HG03565 (cell line): Measurements from ENCODE around the gene ZNF862.
"Not testable (repeated sequence)": the region's sequence is repeated elsewhere in the genome, so short reads cannot be mapped to it uniquely, and the experiment has no call there.

ENCODE experiments used
- ATAC-seq: cut with Tn5 transposase; IDR thresholded peaks from one replicate; pipeline ENCODE4 v1.9.1; 2021; ENCODE audit warnings: mild to moderate bottlenecking, moderate library complexity; ENCODE audit not compliant: unreplicated experiment

Gene ZNF862

GRCh38 chr7:149824301-149824741, 13.9 kb upstream of the ZNF862 start:
- ATAC-seq, result no peak

GRCh38 chr7:149824748-149825566, 13.2 kb upstream of the ZNF862 start:
- no peak for ATAC-seq

GRCh38 chr7:149825567-149826343, 12.4 kb upstream of the ZNF862 start:
- ATAC-seq, result no peak

GRCh38 chr7:149826344-149827088, 11.7 kb upstream of the ZNF862 start:
- ATAC-seq, result no peak

- ATAC-seq, result no peak
Observed at GRCh38 chr7:149827089-149827981, 10.8 kb upstream of the ZNF862 start.

- no peak for ATAC-seq
Observed at GRCh38 chr7:149828357-149829309, 9.5 kb upstream of the ZNF862 start.

GRCh38 chr7:149830527-149830926, 7.6 kb upstream of the ZNF862 start:
- ATAC-seq, result not testable (repeated sequence)

GRCh38 chr7:149830997-149831740, 7.0 kb upstream of the ZNF862 start:
- no peak for ATAC-seq

- no peak for ATAC-seq
Observed at GRCh38 chr7:149831741-149832219, 6.4 kb upstream of the ZNF862 start.

- ATAC-seq, result no peak
Observed at GRCh38 chr7:149832332-149833041, 5.7 kb upstream of the ZNF862 start.

GRCh38 chr7:149833495-149834130, 4.6 kb upstream of the ZNF862 start:
- no peak for ATAC-seq

- ATAC-seq, result no peak
Observed at GRCh38 chr7:149834601-149835000, 3.6 kb upstream of the ZNF862 start.

GRCh38 chr7:149836434-149836833, 1.7 kb upstream of the ZNF862 start:
- ATAC-seq, result no peak

- no peak for ATAC-seq
Observed at GRCh38 chr7:149837564-149838223, 481 bp upstream of the ZNF862 start.

GRCh38 chr7:149838992-149839408, 825 bp downstream of the ZNF862 start:
- no peak for ATAC-seq

GRCh38 chr7:149839933-149840332, 1.8 kb downstream of the ZNF862 start:
- no peak for ATAC-seq

- ATAC-seq, result no peak
Observed at GRCh38 chr7:149843566-149843965, 5.4 kb downstream of the ZNF862 start.
